GM21529 (cell line): ENCODE measurements around the gene OR2J3.
"Not testable (repeated sequence)": the region's sequence is repeated elsewhere in the genome, so short reads cannot be mapped to it uniquely, and the experiment has no call there.

ENCODE experiments used
- ATAC-seq: cut with Tn5 transposase; IDR thresholded peaks from one replicate; pipeline ENCODE4 v1.9.1; 2021; ENCODE audit not compliant: unreplicated experiment

The OR2J3 gene

GRCh38 chr6:29107758-29108157 is at the start of gene OR2J3:
Gene OR2J3, plus strand, starts transcription at chr6:29108058. Its CDS starts 3,833 bp downstream, at chr6:29111891.
- no peak for ATAC-seq

GRCh38 chr6:29071831-29072723 is 35.8 kb upstream of the OR2J3 start:
- ATAC-seq = peak; percentile 56

GRCh38 chr6:29079203-29079602 is 28.7 kb upstream of the OR2J3 start:
- no peak for ATAC-seq

- no peak for ATAC-seq
Measured at GRCh38 chr6:29081312-29081711, 26.5 kb upstream of the OR2J3 start.

GRCh38 chr6:29082457-29082856 is 25.4 kb upstream of the OR2J3 start:
- ATAC-seq = no peak

GRCh38 chr6:29087213-29087612 is 20.6 kb upstream of the OR2J3 start, which contains the start of gene OR2B3:
Gene OR2B3, minus strand, starts transcription at chr6:29087313. Its CDS starts 65 bp downstream, at chr6:29087248.
- ATAC-seq = no peak

GRCh38 chr6:29092957-29093356 is 14.9 kb upstream of the OR2J3 start:
- no peak for ATAC-seq

GRCh38 chr6:29097803-29098202 is 10.1 kb upstream of the OR2J3 start:
- no peak for ATAC-seq

- no peak for ATAC-seq
Measured at GRCh38 chr6:29099190-29099589, 8.7 kb upstream of the OR2J3 start, which contains the start of gene OR2J1. Gene OR2J1, plus strand, starts transcription at chr6:29099490. Its CDS starts 1,453 bp downstream, at chr6:29100943.

- ATAC-seq = no peak
Measured at GRCh38 chr6:29112135-29112534, 4.3 kb downstream of the OR2J3 start.

- not testable (repeated sequence) for ATAC-seq
Measured at GRCh38 chr6:29114964-29115363, 7.1 kb downstream of the OR2J3 start.

- ATAC-seq = no peak
Measured at GRCh38 chr6:29129326-29130012, 21.6 kb downstream of the OR2J3 start.

GRCh38 chr6:29130644-29131043 is 22.8 kb downstream of the OR2J3 start:
- no peak for ATAC-seq

- ATAC-seq = no peak
Measured at GRCh38 chr6:29131691-29132090, 23.8 kb downstream of the OR2J3 start.

- no peak for ATAC-seq
Measured at GRCh38 chr6:29137724-29138123, 29.9 kb downstream of the OR2J3 start.

GRCh38 chr6:29141606-29142005 is 33.7 kb downstream of the OR2J3 start:
- ATAC-seq = no peak

GRCh38 chr6:29142309-29142708 is 34.5 kb downstream of the OR2J3 start:
- ATAC-seq = no peak

GRCh38 chr6:29146179-29146578 is 38.3 kb downstream of the OR2J3 start:
- ATAC-seq = no peak

GRCh38 chr6:29147074-29147473 is 39.2 kb downstream of the OR2J3 start:
- no peak for ATAC-seq

- ATAC-seq = not testable (repeated sequence)
Measured at GRCh38 chr6:29149444-29149843, 41.6 kb downstream of the OR2J3 start.

- ATAC-seq = no peak
Measured at GRCh38 chr6:29153083-29153482, 45.2 kb downstream of the OR2J3 start.

- not testable (repeated sequence) for ATAC-seq
Measured at GRCh38 chr6:29155182-29155581, 47.3 kb downstream of the OR2J3 start.
